AG04450 (cell line): ENCODE measurements around the gene DUSP21. TPM values are rescaled to one million over a fixed set of nuclear protein-coding genes. Genes with fewer than 3 reads are reported as not detected.

ENCODE experiments used
- CTCF ChIA-PET: fragments of 300-600, 350-600 bp; formaldehyde crosslinking; extraction: SDS; loops from one replicate; lab custom pipeline; 2022; ENCODE audit warnings: antibody characterized with exemption, inconsistent platforms; lab: Charles Lee
- POLR2A ChIA-PET: fragments of 350-600 bp; formaldehyde crosslinking; extraction: SDS; loops from one replicate; lab custom pipeline; 2021; ENCODE audit warnings: antibody characterized with exemption, inconsistent platforms; lab: Yijun Ruan, JAX
- DNase-seq: peaks from one replicate; pipeline ENCODE4 v3.0.0-alpha.2; 2011; ENCODE audit warnings: low read depth, low spot score
- H3K27ac ChIP-seq: one replicate; pipeline ENCODE4 v1.5.1; 2012; ENCODE audit warnings: low read depth, low read length, control low read depth
- H3K27me3 ChIP-seq: one replicate; pipeline ENCODE4 v1.6.0; 2012; ENCODE audit warnings: low read length; ENCODE audit not compliant: control insufficient read depth, insufficient read depth
- H3K4me3 ChIP-seq: 2 replicates; pipeline ENCODE4 v1.5.1; 2011; ENCODE audit warnings: mild to moderate bottlenecking, low read depth, low read length, control low read depth
- H3K9me3 ChIP-seq: 2 replicates; pipeline ENCODE4 v1.5.1; 2012; ENCODE audit warnings: low read length; ENCODE audit not compliant: control insufficient read depth, insufficient read depth
- polyA minus RNA-seq: library from RNA; depleted of rRNA, polyadenylated mRNA; stranded (reverse); fragments of >200 nt; gene quantifications from 2 replicates; pipeline ENCODE4 v1.2.3, GENCODE V29; 2011; rRNA and poly(A)+ RNA removed
- polyA plus RNA-seq: library from polyadenylated mRNA; depleted of rRNA; stranded (reverse); fragments of >200 nt; gene quantifications from 2 replicates; pipeline ENCODE4 v1.2.3, GENCODE V29; 2011; rRNA removed
- TF ChIP-seq, protein P1 (sequence below): IDR thresholded peaks from 2 replicates; pipeline ENCODE4 v1.5.1; 2011; ENCODE audit warnings: low read depth, low read length, control low read depth, inconsistent platforms

Gene DUSP21
- polyA plus RNA-seq (not detected in 2 replicates), polyA minus RNA-seq (not detected in 2 replicates)

DNA sequence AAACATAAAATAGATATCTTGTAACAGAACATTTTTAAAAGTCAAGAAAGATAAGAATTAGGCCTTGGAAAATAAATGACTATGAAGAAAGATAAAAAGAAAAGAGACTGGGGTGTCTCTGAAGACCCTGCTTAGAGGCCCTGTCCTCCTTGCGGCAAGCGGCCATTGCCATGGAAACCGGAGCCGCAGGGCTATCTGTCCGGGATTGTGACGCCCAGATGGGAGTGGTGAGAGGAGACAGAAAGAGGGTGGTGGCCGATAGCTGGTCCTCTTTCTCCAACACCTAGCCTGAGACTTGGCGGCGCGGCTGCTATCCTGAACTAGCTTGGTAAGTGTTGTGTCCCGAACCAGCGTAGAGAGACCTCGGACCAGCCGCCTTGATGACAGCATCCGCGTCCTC, at the start of gene DUSP21:
Gene DUSP21 (plus strand): TSS at position 269 of the 400 bp plus-strand sequence. CDS start 112 bp downstream, at position 381.
- no peaks in the 10 kb centered on the region for H3K27me3 ChIP-seq
- no peak within 1 kb of the TSS for H3K4me3 ChIP-seq
- no peak within 1 kb of the TSS for H3K27ac ChIP-seq
- no peaks in the 10 kb centered on the region for H3K9me3 ChIP-seq
- POLR2A ChIA-PET: no interaction called here
- TF ChIP-seq, protein P1, sequence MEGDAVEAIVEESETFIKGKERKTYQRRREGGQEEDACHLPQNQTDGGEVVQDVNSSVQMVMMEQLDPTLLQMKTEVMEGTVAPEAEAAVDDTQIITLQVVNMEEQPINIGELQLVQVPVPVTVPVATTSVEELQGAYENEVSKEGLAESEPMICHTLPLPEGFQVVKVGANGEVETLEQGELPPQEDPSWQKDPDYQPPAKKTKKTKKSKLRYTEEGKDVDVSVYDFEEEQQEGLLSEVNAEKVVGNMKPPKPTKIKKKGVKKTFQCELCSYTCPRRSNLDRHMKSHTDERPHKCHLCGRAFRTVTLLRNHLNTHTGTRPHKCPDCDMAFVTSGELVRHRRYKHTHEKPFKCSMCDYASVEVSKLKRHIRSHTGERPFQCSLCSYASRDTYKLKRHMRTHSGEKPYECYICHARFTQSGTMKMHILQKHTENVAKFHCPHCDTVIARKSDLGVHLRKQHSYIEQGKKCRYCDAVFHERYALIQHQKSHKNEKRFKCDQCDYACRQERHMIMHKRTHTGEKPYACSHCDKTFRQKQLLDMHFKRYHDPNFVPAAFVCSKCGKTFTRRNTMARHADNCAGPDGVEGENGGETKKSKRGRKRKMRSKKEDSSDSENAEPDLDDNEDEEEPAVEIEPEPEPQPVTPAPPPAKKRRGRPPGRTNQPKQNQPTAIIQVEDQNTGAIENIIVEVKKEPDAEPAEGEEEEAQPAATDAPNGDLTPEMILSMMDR: no peak
- DNase-seq: no peak
- CTCF ChIA-PET: no interaction called here

DNA sequence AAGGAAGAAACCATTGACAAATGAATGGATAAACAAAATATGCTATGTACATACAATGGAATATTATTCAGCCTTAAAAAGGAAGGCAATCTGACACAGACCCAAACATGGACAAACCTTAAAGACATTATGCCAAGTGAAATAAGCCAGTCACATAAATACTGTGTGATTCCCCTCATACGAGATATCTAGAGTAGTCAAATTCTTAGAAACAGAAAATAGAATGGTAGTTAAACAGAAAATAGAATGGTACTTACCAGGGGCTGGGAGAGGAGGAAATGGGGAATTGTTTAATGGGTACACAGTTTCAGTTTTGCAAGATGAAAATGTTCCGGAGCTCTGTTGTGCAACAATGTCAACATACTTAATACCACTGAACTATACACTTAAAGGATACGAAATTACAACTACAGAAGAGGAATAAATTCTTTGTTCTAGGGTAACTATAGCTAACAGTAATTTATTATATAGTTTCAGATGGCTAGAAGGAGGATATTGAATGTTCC, 47.8 kb upstream of the DUSP21 start:
- TF ChIP-seq, protein P1: no peak
- Histone ChIP-seq H3K4me3 (no peak overlapping the region), H3K27me3 (no peaks in the 10 kb centered on the region), H3K9me3 (no peaks in the 10 kb centered on the region), H3K27ac (no peak overlapping the region)
- POLR2A ChIA-PET: no interaction called here
- CTCF ChIA-PET: no interaction called here
- DNase-seq: no peak

DNA sequence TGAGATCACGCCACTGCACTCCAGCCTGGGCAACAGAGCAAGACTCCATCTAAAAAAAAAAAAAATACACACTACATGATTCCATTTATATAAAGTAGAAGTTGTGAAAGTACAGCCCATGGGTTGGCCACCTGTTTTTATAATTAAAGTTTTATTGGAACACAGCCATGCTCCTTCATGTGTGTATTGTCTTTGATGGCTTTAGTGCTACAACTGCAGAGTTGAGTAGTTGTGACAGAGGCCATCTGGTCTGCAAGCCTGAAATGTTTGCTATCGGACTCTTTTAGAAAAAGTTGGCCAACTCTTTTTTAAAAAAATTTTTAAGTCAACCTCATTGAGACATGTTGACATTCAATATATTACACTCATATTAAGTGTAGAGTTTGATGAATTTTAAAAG, 41.2 kb upstream of the DUSP21 start:
- Histone ChIP-seq H3K9me3 (no peaks in the 10 kb centered on the region), H3K27me3 (no peaks in the 10 kb centered on the region), H3K27ac (no peak overlapping the region), H3K4me3 (no peak overlapping the region)
- CTCF ChIA-PET: no interaction called here
- TF ChIP-seq, protein P1: no peak
- POLR2A ChIA-PET: no interaction called here
- no peak for DNase-seq

DNA sequence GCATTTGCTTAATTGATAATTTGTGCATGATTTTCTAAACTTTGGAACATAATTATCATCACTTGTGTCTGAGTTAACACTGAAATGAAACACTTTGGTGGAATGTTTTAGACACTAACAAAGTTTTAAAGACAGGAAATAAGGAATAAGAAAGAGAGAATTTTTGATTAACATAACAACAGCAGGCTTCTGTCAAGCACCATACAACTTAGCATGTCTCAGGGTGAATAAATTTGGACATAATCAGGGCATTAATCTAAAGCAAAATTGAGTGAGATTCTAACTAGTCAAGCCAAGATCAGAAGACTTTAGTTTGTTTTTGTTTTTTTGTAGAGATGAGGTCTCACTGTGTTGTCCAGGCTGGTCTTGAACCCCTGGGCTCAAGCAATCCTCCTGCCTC, 28.1 kb upstream of the DUSP21 start:
- TF ChIP-seq, protein P1: no peak
- POLR2A ChIA-PET: no interaction called here
- H3K27ac ChIP-seq: no peak overlapping the region
- no peaks in the 10 kb centered on the region for H3K27me3 ChIP-seq
- no peak for DNase-seq
- CTCF ChIA-PET: no interaction called here
- no peak overlapping the region for H3K4me3 ChIP-seq
- H3K9me3 ChIP-seq: no peaks in the 10 kb centered on the region

DNA sequence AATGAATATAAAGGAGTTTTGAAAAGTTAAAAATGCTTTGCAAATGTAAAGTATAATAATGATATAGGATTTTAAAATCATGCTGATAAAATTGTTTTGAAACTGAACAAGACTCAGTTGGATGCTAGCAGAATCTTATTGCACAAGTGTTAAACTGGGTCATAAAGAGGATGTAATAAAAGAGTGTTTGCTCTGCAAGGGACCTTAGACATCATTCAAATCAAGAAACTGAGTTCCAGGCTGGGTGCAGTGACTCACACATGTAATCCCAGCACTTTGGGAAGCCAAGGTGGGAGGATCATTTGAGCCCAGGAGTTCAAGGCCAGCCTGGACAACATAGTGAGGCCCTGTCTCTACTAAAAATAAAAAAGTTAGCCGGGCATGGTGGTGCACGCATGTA, 27.5 kb upstream of the DUSP21 start:
- TF ChIP-seq, protein P1: no peak
- Histone ChIP-seq H3K4me3 (no peak overlapping the region), H3K27me3 (no peaks in the 10 kb centered on the region), H3K27ac (no peak overlapping the region), H3K9me3 (no peaks in the 10 kb centered on the region)
- ChIA-PET POLR2A (no interaction called here), CTCF (no interaction called here)
- no peak for DNase-seq
